Erythroblast (primary cell): ENCODE results near the gene SPOCK1.

Experiments used
- DNase-seq, 2 experiments: peaks; one replicate each; lab custom pipeline; 2025; lab: John Stamatoyannopoulos, UW
- GATA1 ChIP-seq: IDR thresholded peaks from 2 replicates; pipeline ENCODE4 v1.6.1; 2011; ENCODE audit warnings: low read depth, mild to moderate bottlenecking, control low read depth, low read length, moderate library complexity
- POLR2A ChIP-seq: IDR thresholded peaks from 2 replicates; pipeline ENCODE4 v1.6.1; 2011; ENCODE audit warnings: mild to moderate bottlenecking, low read length

Gene SPOCK1

DNA sequence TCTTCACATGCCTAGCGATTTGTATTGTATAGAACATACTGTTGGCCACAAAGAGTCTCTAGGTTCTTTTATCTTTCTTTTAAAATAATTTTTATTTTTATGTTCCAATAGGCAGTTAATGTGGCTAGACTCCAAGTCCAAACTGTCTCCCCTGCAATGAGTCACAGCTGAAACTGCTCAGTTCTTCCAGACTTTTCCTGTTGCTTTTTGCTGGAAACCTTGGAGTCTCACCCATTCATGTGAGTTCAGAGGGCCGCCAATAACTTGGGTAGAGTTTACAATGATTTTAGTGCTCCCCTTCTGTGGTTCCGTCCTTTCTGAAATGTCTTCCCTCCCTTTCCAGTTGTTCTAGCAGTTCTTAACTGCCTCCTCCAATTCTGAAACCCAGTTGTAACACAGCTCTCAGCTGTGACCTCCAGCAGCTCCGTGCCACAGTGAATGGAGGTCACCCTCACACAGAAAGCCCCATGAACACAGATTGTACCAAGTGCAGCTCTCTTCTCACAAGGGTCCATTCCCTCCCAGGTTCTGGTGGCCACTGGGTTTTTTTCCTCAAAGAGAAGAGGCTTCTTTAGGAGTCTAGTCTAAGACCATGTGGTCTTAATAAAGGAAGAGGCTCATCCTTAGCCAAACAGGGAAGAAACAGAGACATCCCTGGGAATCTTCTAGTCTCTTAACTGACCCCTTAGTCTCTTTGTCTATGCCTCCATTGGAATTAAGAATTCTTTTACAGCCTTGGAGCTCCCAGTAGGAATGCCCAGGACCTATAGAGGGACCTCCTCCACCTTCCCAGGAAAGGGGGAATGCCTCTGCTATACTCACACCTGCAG is 198.5 kb downstream of the SPOCK1 start:
- TF ChIP-seq POLR2A (no peak), GATA1 (no peak)
- DNase-seq: no peak

DNA sequence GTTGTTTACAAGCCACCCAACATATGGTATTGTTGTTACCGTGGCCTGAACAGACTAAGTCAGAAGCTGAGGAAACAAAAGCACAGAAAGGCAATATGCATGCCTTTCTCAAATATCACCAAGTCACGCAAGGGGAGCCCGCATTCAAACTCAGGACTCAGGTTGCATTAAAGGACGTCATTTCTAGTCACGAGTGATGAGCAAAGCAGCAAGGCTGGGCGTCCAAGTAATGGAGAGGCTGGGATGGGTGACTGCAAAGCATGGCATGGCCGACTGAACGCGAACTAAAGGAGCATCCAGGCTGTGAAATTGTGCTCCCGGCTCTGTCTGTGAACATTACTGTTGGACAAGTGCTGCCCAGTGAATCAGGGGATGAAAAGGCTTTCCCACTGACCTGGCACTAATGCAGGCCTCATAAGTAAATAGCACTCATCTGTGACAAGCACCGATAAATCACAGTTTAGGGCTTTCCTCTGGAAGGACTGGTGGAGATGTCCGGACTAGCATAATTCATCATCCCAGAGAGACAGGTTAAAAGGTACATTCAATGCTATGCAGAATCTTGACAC is 202.8 kb downstream of the SPOCK1 start:
- no peak for TF ChIP-seq POLR2A
- no peak for TF ChIP-seq GATA1
- no peak for DNase-seq

DNA sequence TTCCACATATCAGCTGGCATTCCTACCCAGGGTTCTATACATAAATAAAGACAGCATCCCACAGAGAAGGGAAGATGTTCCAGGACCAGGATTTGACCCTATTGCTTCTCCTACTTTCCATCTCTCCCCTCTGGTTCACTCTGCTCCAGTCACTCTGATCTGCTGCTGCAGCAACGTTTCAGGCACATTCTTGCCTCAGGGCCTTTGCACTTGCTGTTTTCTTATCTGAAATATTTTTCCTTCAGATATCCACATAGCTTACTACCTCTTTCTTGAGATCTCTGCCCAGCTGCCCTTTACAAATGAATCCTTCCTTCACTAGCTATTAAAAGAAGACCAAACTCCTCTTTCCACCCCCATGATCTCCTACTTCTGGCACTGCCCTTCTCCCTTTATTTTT is 204.5 kb downstream of the SPOCK1 start:
- TF ChIP-seq POLR2A (no peak), GATA1 (no peak)
- no peak for DNase-seq

DNA sequence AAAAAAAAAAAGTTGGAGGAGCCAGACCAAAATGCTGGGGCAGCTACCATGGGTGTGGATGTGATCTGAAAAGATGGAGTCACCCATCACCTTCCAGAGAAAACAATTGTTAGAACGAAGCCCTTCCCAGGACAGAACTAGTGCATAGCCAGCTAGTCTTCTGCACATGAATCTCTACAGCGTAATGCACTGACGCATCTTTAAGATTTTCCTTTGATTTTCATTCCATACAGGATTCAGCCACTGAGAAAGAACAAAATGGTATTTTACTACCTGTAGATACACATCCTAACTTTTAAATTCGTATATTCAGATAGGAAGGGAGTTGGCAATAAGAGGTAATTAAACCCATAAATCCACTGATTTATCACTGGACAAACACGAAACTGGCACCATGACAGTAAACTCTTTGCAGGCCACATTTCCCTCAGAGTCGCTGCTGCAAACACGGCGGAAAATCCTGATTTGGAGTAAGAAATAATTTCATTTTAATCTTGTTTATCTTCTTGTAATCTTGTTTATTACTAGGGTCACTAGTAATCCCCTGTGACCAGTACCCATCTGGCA is 206.6 kb downstream of the SPOCK1 start:
- no peak for TF ChIP-seq GATA1
- TF ChIP-seq POLR2A: no peak
- DNase-seq: no peak

DNA sequence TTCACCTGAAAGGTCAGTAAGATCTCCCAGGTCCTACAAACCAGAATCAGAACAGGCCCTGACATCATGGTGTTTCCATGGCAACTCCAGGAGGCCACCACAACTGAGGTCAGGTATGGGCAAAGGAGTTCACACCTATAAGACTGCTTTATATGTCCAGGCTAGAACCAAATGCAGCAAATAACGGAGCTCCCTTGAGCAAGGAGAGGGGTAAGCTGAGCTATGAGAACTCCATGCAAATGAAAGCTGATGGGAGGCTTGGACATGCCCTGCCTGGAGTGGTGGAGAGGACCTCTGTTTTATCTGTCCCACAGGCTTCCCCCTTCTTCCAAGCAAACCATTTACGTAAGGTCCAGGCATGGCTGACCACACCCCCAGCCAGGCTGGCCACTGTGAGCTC is 207.7 kb downstream of the SPOCK1 start:
- no peak for DNase-seq
- TF ChIP-seq GATA1: no peak
- no peak for TF ChIP-seq POLR2A

DNA sequence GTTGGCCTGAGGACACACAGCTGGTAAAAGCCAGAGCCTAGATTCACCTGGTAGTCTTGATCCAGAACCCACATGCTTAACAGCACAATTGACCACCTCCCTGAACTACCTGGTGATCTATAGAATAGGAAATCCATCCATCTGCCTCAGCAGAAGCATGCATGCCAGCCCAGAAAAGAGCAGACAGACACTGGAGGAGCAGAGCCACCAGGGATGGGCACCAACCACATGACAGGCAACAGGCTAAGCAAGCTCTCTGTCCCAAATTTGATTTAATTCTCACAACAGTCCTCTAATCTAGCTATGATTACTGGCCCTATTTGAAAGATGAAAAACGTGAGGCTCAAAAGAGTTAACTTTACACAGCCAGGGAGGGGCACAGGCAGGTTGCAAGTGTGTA is 208.1 kb downstream of the SPOCK1 start:
- no peak for DNase-seq
- TF ChIP-seq GATA1: no peak
- no peak for TF ChIP-seq POLR2A

DNA sequence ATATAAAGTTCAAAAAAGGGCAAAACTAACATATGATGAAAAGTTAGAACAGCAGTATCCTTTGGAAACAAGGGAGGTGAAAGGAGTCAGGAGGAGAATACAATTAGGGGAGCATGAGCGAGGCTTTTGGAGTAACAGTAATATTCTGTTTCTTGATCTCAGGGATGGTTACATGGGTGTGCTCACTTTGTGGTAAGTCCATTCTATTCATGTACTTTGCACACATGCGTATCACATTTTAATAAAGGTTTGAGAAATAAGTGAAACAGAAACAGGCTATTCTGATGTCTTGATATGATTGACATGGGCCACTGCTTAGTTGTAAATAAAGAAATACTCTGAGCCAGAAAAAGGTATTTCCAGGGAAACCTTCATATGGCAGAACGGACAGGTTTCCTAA is 208.8 kb downstream of the SPOCK1 start:
- TF ChIP-seq POLR2A (no peak), GATA1 (no peak)
- no peak for DNase-seq

DNA sequence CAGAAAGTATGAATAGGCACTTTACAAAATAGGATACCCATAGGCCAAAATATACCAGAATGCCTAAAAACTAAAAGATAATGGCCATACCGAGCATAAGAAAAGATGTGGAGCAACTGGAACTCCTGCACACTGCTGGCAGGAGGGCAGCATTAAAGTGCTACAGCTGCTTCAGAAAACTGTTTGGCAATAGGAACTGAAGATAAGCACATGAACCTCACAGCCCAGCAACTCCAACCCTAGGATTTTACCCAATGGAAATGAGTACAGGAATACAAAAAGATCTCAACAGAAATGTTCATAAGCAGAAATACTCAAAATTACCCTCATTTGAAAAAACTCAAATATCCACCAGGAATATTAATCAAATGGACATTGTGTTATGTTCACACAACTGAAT is 209.3 kb downstream of the SPOCK1 start:
- no peak for DNase-seq
- TF ChIP-seq GATA1 (no peak), POLR2A (no peak)

DNA sequence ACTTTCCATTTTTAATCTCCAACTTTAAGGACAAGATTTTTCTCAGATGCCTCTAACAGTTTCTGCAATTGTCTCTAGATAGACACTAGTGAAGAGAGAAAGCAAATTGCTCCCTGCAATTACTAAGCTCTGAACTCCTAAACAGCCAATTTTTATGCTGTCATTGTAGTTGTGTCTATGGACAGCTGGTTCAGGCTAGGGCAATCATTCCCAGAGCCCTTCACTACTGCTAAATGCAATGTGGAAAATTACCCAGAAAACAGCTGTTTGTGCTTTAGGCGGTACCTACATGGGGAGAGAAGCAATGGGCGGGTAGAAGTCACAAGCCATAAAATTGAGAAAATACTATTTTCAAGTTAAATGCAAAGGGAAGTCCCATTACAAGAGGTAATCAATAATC is 211.6 kb downstream of the SPOCK1 start:
- TF ChIP-seq POLR2A (no peak), GATA1 (no peak)
- no peak for DNase-seq

DNA sequence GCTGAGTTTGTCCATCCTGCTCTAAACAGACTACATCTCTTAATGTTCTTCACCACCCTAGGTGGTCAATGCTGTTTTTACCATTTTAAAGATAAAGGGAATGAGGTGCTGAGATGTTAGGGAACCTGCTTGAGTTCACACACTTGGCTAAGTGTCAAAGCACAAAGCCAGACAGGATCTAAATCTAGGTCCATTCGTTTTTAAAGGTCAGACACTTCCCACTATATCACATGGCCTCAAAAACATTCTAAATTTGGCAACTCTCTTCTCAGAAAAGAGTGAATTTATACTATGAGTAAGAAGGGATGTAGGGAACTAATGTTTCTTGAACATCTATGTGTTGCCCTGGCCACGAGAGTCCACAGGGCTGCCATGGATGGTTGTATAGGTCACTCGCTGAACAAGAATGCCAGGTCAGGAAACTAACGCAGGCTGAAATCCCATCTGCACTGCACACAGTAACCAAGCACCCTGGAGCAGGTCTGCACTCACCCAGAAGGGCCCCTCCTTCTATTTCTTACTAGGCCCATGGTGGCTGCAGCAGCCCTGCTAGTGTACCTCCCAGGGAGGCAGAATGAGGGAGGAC is 213.0 kb downstream of the SPOCK1 start:
- no peak for TF ChIP-seq POLR2A
- no peak for TF ChIP-seq GATA1
- DNase-seq: no peak

DNA sequence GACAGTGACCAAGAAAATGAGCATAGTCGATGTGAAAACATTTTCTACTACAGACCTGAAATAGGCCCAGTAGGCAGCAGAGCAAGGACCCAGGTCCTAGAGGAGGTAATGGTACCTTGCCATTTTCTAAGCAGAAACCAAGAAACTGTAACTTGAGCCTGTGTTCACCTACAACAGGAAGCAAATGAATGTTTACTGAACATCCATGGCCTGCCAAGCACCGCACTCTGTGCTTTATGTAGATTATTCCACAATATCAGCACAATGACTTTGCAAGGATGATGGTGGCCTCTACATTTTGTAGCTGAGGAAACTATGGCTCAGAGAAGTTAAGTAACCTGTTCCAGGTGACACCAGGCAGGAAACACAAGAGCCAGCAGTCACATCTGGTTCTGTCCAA is 215.3 kb downstream of the SPOCK1 start:
- TF ChIP-seq POLR2A (no peak), GATA1 (no peak)
- no peak for DNase-seq

DNA sequence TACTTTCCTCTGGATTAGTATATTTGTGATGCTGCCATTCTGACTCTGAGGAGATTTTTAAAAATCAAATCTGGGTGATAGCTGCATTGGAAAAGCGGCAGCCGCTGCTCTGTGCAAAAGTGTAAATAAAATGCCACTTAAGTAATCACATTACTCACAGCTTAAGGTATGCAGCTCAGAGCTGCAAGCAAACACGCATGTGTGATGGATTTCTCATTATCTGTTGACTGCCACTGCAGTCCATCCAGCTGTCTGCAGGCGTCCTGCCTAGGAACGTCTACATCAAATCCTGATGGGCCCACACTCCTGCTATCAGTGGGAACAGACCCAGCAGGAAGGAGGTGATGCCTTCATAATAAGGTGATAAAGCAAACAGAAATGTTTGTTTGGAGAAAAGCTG is 216.9 kb downstream of the SPOCK1 start:
- no peak for TF ChIP-seq POLR2A
- TF ChIP-seq GATA1: no peak

DNA sequence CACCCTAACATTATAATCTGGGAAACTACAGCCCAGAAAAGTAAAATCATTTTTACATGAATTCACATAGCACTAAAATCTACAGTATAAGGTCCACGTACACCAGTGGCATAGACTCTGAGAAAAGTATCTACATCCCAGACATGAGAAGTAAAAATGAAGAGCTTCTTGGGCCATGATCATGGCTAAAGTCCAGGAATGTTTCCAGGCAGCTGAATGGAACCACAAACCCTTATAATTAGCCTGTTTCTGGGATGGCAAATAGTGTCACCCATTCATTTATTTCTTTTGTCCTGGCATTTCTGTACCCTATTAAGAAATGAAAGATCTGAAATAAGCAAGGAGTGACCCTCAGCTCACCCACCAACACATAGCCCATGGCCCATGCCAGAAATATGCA is 217.9 kb downstream of the SPOCK1 start:
- TF ChIP-seq GATA1: no peak
- TF ChIP-seq POLR2A: no peak
- no peak for DNase-seq

More for the DNA sequence above, 216.9 kb downstream of the SPOCK1 start:
- DNase-seq: no peak

DNA sequence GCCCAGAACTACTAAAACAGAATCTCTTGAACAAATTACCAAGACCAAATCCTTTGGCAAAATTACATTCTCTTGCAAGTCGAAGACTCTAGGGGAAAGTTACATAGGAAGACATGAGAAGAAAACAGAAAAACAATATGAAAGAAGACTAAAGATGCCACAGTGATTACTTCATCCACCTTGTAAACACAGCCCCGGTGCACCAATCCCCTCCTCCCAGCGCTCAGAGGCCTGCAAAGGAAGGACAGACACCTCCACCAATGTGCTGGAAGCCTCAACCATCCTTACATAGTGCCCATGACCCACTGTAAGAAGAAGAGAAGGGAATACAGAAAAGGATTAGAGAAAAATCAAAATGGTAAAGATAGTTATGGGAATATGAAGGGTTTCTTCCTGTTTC is 218.5 kb downstream of the SPOCK1 start:
- TF ChIP-seq GATA1 (no peak), POLR2A (no peak)
- DNase-seq: no peak
